Ovary (tissue), 3 donors: Measurements from ENCODE around the gene SLC25A18.

Experiments used
- POLR2A ChIP-seq: fragments of 450-650 bp; IDR thresholded peaks from one replicate; pipeline ENCODE4 v1.6.1; 2017; ENCODE audit warnings: antibody characterized with exemption, mild to moderate bottlenecking, moderate library complexity
- TF ChIP-seq, protein P1 (sequence below), 3 donors: fragments of 450-650 bp in 2 of 3; fragments of 200-600 bp in 1 of 3; IDR thresholded peaks; one replicate each; pipeline versions ENCODE4 v1.5.1 to v1.8.0; 2016 to 2022; ENCODE audit warnings: antibody characterized with exemption in 3 of 3, mild to moderate bottlenecking in 1 of 3
- donor health status: DM: no; HTN: no; CAD: no.

DNA sequence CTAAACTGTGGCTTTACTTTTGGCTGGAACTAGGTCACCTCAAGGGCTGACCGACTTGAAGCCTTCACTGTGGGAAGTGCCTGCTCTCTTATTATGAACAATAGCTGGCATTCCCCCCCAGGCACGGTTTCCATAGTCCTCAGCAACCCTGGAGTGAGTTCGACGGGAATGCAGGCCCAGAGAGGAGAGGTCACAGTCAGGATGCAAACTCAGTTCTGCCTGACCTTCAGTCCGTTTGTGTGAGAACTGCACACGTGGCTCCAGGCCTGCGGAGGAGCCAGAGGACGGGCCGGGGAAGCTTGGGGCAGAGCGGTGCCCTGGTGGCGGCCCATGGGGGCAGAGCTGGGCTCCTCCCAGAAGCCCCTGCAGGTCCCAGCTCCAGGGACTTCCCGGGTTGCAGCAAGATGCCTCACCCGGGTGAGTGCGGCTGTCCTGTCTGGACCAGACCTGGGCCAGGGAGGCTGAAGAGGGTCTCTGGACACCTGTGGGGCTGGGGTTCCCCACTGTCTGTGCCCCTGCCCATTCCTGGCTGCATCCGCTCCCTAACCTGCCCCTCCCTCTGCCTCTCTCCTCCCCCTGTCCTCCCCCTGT lies 17.2 kb downstream of the SLC25A18 start:
- TF ChIP-seq, protein P1, sequence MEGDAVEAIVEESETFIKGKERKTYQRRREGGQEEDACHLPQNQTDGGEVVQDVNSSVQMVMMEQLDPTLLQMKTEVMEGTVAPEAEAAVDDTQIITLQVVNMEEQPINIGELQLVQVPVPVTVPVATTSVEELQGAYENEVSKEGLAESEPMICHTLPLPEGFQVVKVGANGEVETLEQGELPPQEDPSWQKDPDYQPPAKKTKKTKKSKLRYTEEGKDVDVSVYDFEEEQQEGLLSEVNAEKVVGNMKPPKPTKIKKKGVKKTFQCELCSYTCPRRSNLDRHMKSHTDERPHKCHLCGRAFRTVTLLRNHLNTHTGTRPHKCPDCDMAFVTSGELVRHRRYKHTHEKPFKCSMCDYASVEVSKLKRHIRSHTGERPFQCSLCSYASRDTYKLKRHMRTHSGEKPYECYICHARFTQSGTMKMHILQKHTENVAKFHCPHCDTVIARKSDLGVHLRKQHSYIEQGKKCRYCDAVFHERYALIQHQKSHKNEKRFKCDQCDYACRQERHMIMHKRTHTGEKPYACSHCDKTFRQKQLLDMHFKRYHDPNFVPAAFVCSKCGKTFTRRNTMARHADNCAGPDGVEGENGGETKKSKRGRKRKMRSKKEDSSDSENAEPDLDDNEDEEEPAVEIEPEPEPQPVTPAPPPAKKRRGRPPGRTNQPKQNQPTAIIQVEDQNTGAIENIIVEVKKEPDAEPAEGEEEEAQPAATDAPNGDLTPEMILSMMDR (IDR thresholded peaks at IDR 0.05): no peak
- no peak for TF ChIP-seq POLR2A
